Breast epithelium (tissue), 3 donors: ENCODE data around the gene CCDC51.

Source experiments
- POLR2AphosphoS5 ChIP-seq, 3 donors: sonication (generic); formaldehyde crosslinking; IDR thresholded peaks; one replicate each; pipeline ENCODE4 v1.6.1; 2017; ENCODE audit warnings: antibody characterized with exemption in 3 of 3
- TF ChIP-seq, protein P1 (sequence below), 3 donors: fragments of 450-650 bp; IDR thresholded peaks; one replicate each; pipeline ENCODE4 v1.5.1; 2016 to 2017; ENCODE audit warnings: antibody characterized with exemption in 3 of 3, mild to moderate bottlenecking in 3 of 3, moderate library complexity in 3 of 3

DNA sequence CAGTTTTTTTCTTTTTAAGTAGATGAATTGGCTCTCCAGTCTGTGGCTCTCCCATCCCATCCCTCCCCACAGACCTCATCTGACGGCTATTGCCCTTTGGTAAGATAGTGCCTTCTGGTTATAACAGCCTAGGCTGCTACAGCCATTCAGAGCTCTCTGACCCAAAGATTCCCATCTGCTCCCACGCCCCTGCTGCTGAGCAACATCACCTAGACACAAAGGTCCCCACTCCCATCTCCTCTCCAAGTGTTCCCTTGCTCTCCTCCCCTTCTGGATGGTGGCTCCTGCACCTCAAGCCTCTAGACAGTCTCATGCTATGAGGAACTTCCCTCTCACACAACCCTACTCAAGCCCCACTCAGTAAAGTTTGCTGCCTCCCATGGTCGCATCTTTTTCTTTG is 44.2 kb downstream of the CCDC51 start:
- TF ChIP-seq, protein P1, sequence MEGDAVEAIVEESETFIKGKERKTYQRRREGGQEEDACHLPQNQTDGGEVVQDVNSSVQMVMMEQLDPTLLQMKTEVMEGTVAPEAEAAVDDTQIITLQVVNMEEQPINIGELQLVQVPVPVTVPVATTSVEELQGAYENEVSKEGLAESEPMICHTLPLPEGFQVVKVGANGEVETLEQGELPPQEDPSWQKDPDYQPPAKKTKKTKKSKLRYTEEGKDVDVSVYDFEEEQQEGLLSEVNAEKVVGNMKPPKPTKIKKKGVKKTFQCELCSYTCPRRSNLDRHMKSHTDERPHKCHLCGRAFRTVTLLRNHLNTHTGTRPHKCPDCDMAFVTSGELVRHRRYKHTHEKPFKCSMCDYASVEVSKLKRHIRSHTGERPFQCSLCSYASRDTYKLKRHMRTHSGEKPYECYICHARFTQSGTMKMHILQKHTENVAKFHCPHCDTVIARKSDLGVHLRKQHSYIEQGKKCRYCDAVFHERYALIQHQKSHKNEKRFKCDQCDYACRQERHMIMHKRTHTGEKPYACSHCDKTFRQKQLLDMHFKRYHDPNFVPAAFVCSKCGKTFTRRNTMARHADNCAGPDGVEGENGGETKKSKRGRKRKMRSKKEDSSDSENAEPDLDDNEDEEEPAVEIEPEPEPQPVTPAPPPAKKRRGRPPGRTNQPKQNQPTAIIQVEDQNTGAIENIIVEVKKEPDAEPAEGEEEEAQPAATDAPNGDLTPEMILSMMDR (IDR thresholded peaks at IDR 0.05), result no peak
- no peak for TF ChIP-seq POLR2AphosphoS5 (IDR thresholded peaks at IDR 0.05)
